Measurements from ENCODE around the gene SHC3.

SHC3 gene

GRCh38 chr9:88975966-88976889 lies 202.4 kb downstream of the SHC3 start:
- peak; percentile 21 to 66 (median 54) for DNase-seq

- DNase-seq, result no peak
Observed at GRCh38 chr9:88974641-88975040, 204.0 kb downstream of the SHC3 start.

- DNase-seq, result no peak
Observed at GRCh38 chr9:88973281-88974045, 205.2 kb downstream of the SHC3 start.

GRCh38 chr9:88972401-88972800 lies 206.2 kb downstream of the SHC3 start:
- no peak for DNase-seq

- DNase-seq, result no peak
Observed at GRCh38 chr9:88971131-88971960, 207.3 kb downstream of the SHC3 start.

GRCh38 chr9:88969646-88970373 lies 208.8 kb downstream of the SHC3 start:
- no peak for DNase-seq

- DNase-seq, result no peak
Observed at GRCh38 chr9:88968799-88969198, 209.8 kb downstream of the SHC3 start.

GRCh38 chr9:88966894-88967676 lies 211.5 kb downstream of the SHC3 start:
- no peak for DNase-seq

GRCh38 chr9:88965473-88965872 lies 213.1 kb downstream of the SHC3 start:
- DNase-seq, result no peak

- no peak for DNase-seq
Observed at GRCh38 chr9:88960632-88961031, 218.0 kb downstream of the SHC3 start.

- no peak for DNase-seq
Observed at GRCh38 chr9:88959727-88960469, 218.7 kb downstream of the SHC3 start.

GRCh38 chr9:88957526-88957925 lies 221.1 kb downstream of the SHC3 start:
- DNase-seq, result no peak

Measured in suppressor macrophage treated with lipopolysaccharide for 1 hour (primary cell).